Measurements from ENCODE around the gene NUBP1.

DNA sequence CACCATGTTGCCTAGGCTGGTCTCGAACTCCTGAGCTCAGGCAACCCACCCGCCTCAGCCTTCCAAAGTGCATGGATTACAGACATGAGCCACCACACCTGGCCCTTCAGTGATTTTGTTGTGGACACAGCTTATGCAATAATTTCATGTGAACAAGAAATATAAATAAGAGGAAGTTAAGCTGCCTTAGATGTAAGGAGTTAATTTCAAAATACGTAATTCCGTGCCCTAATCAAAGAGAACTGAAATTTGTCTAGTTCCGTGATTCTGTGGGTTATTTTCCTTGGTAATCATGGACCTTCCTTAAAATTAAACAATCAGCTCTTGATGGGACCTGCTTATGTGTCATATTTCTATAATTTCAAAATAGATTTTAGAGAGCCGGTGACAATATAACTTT lies 63.1 kb downstream of the NUBP1 start:
- TF ChIP-seq, protein P1, sequence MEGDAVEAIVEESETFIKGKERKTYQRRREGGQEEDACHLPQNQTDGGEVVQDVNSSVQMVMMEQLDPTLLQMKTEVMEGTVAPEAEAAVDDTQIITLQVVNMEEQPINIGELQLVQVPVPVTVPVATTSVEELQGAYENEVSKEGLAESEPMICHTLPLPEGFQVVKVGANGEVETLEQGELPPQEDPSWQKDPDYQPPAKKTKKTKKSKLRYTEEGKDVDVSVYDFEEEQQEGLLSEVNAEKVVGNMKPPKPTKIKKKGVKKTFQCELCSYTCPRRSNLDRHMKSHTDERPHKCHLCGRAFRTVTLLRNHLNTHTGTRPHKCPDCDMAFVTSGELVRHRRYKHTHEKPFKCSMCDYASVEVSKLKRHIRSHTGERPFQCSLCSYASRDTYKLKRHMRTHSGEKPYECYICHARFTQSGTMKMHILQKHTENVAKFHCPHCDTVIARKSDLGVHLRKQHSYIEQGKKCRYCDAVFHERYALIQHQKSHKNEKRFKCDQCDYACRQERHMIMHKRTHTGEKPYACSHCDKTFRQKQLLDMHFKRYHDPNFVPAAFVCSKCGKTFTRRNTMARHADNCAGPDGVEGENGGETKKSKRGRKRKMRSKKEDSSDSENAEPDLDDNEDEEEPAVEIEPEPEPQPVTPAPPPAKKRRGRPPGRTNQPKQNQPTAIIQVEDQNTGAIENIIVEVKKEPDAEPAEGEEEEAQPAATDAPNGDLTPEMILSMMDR (conservative IDR thresholded peaks at IDR 0.05; ENCODE audit: low read depth, low read length), result no peak
- TF ChIP-seq EZH2 (IDR thresholded peaks at IDR 0.05; ENCODE audit: low read length, unreplicated experiment), result no peak

Data from PC-3 (cell line).